GM12865 (cell line): ENCODE measurements around the gene GALNT5.
"Not testable (repeated sequence)": the region's sequence is repeated elsewhere in the genome, so short reads cannot be mapped to it uniquely, and the experiment has no call there.

Experiments
- DNase-seq: peaks from one replicate; pipeline ENCODE4 v3.0.0; 2010; ENCODE audit warnings: low read depth
- H3K4me3 ChIP-seq: 2 replicates; pipeline ENCODE4 v1.5.1; 2011; ENCODE audit warnings: mild to moderate bottlenecking, low read depth, low read length, control low read depth
- CTCF ChIP-seq: IDR thresholded peaks from 2 replicates; pipeline ENCODE4 v1.5.1; 2011; ENCODE audit warnings: low read length, control low read depth, low read depth, inconsistent platforms; ENCODE audit not compliant: insufficient read depth; ENCODE audit errors: missing control alignments

The GALNT5 gene

GRCh38 chr2:157223624-157224205 lies 33.8 kb upstream of the GALNT5 start:
- no peak for TF ChIP-seq CTCF
- H3K4me3 ChIP-seq = no peak overlapping the region
- no peak for DNase-seq

GRCh38 chr2:157224448-157224847 lies 33.1 kb upstream of the GALNT5 start:
- DNase-seq, H3K4me3 ChIP-seq: not testable (repeated sequence)

- no peak for DNase-seq
- TF ChIP-seq CTCF = no peak
- H3K4me3 ChIP-seq = no peak overlapping the region
Observed at GRCh38 chr2:157227592-157227991, 29.9 kb upstream of the GALNT5 start.

GRCh38 chr2:157228946-157229345 lies 28.6 kb upstream of the GALNT5 start:
- no peak overlapping the region for H3K4me3 ChIP-seq
- no peak for TF ChIP-seq CTCF
- DNase-seq = no peak

- no peak overlapping the region for H3K4me3 ChIP-seq
- no peak for TF ChIP-seq CTCF
- DNase-seq = no peak
Observed at GRCh38 chr2:157229572-157229971, 27.9 kb upstream of the GALNT5 start.

- no peak for DNase-seq
Observed at GRCh38 chr2:157231476-157231875, 26.0 kb upstream of the GALNT5 start.

GRCh38 chr2:157233506-157233905 lies 24.0 kb upstream of the GALNT5 start:
- H3K4me3 ChIP-seq = no peak overlapping the region
- DNase-seq = no peak
- no peak for TF ChIP-seq CTCF

More at GRCh38 chr2:157231476-157231875, 26.0 kb upstream of the GALNT5 start:
- TF ChIP-seq CTCF = no peak
- no peak overlapping the region for H3K4me3 ChIP-seq
